ENCODE data around the gene FOXC1. TPM values are rescaled to one million over a fixed set of nuclear protein-coding genes. Genes with fewer than 3 reads are reported as not detected.

FOXC1 gene
- total RNA-seq, 4 donors from 2014 or later = 3.8 to 10.1 (median 6.7) TPM

DNA sequence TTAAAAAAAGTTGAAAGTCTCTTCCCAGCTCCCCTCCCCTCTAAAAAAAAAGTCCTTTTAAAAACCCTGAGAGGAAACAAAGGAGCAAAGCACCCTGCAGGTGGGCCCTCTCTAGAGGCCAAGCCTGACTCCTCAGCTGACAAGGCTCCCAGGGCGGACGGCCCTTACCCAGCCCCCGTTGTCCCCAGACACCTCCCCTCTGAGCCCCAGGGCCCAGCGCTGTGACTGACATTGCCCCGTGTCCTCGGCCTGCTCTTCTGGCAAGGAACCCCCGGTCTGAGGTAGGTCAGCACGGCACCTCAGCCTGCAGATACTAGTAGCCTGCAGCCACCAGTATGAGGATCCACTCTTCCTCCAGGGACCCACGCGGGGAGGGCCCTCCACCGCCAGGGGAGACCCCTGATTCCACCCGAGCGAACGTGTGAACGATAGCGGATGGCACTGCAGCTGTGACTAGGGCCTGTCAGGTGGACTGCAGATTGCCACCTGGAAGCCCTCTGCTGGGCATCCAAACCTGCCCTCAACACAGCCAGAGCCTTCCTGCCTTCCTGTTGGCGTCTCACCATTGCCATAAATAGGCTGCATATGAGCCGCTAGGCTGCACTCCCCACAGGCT, 34.2 kb downstream of the FOXC1 start:
- ATAC-seq (ENCODE audit: low FRiP score) (no peak), DNase-seq (ENCODE audit: low spot score) (no peak)
- TF ChIP-seq, protein P1, sequence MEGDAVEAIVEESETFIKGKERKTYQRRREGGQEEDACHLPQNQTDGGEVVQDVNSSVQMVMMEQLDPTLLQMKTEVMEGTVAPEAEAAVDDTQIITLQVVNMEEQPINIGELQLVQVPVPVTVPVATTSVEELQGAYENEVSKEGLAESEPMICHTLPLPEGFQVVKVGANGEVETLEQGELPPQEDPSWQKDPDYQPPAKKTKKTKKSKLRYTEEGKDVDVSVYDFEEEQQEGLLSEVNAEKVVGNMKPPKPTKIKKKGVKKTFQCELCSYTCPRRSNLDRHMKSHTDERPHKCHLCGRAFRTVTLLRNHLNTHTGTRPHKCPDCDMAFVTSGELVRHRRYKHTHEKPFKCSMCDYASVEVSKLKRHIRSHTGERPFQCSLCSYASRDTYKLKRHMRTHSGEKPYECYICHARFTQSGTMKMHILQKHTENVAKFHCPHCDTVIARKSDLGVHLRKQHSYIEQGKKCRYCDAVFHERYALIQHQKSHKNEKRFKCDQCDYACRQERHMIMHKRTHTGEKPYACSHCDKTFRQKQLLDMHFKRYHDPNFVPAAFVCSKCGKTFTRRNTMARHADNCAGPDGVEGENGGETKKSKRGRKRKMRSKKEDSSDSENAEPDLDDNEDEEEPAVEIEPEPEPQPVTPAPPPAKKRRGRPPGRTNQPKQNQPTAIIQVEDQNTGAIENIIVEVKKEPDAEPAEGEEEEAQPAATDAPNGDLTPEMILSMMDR (IDR thresholded peaks at IDR 0.05) = no peak

DNA sequence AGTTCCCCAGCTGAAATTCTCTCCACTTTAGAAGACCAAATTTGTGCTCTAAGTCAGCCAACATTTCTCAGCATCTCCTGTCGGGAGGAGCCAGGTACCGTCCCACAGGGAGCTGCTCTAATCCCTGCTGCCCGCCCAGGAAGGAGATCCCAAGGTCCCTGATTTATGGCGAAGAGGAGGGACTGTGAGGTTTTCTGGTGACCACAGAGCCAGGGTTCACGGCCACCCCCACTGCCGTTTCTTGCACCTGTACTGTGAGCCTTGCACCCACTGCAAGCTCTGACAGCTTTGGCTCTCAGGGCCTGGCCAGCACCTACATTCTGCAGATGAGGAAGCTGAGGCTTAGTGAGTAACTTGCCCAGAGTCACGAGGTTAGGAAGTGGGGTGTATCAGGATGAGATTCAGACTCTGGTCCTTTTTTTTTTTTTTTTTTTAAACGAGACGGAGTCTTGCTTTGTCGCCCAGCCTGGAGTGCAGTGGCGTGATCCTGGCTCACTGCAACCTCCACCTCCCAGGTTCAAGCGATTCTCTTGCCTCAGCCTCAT, 34.9 kb downstream of the FOXC1 start:
- TF ChIP-seq, protein P1 (IDR thresholded peaks at IDR 0.05) = no peak
- no peak for ATAC-seq (ENCODE audit: low FRiP score)

DNA sequence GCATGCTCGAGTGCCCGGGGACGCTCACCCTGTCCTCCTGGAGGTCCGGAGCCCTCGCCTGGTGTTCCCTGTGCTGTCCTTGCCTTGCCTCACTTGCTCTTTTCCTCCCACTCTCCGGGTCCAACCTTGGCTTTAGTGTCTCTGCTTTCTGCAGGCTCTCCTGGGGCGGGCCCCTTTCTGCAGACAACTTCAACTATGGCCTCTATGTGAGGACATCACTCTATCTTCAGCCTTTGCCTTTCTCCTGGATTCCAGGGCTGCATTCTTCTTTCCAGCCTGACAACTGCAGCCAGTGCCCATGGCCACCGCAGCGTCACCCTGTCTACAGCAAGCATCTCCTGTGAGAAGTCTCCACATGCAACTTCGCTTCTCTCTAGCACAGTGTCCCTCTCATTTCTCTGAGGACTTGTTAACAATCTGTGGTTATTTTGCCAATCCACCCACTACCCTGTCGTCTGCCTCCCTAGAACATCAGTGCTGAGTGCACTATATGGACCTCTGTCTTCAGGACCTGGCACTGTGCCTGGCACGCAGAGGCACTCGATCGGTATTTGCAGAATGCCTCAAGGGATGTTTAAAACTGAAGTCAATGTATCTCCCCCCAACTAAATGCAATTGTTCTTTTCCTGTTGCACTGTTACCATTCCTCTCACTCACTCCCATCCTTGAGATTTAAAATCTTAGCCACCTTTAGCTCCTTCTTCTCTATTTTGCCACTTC, 35.9 kb downstream of the FOXC1 start:
- no peak for DNase-seq (ENCODE audit: low spot score)
- TF ChIP-seq, protein P1 (IDR thresholded peaks at IDR 0.05) = no peak
- ATAC-seq (ENCODE audit: low FRiP score) = no peak

More for the DNA sequence above, 34.9 kb downstream of the FOXC1 start:
- no peak for DNase-seq (ENCODE audit: low spot score)

DNA sequence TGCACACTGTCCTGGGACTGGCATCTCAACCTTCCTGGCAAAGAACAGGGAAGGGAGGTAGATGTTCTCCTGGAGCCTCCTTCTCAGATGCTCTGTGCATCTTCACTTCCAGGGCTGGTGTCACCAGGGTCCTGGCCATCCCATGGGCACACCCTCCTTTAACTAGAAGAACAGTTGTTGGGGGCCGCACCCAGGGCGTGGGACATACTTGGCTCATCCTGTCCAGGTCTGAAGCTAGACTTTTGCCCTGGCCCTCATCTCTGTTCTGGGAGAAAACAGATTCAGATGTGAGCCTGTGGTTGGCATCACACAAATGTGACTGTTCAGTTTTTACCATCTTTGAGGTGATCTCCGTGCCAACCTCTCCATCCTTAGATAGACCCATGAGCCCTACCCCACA, 41.6 kb downstream of the FOXC1 start:
- ATAC-seq (ENCODE audit: low FRiP score) (no peak), DNase-seq (ENCODE audit: low spot score) (no peak)
- TF ChIP-seq, protein P1 (IDR thresholded peaks at IDR 0.05) = no peak

DNA sequence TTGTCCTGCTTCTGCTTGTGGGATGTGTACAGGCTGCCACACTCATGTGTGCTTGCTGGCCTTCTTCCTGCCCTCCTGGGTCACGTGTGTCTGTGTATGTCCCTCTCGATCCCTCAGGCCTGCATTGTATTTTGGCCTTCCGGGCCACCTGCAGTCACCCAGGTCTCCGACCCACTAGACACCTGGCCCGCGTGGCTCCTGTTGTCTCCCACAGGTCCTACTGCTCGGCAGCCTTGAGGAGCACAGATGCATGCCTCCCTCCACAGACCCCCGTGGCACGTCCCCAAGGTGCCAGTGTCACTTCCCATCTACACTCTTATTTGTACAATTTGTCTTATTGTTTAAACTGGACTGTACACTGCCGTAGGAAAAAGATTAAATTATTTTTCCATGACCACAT, 43.1 kb downstream of the FOXC1 start:
- DNase-seq (ENCODE audit: low spot score) = no peak
- TF ChIP-seq, protein P1 (IDR thresholded peaks at IDR 0.05) = no peak
- no peak for ATAC-seq (ENCODE audit: low FRiP score)

DNA sequence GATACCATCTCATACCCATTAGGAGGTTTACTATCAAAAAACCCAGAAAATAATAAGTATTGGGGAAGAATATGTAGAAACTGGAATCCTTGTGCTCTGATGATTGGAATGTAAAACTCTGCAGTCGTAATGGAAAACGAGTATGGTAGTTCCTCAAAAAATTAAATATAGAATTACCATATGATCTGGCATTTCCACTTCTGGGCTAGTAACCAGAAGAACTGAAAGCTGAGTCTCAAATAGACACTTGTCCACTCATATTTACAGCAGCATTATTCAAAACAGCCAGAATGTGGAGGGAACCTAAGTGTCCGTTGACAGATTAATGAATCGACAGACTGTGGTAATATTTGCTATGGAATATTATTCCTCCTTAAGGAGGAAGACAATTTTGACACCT, 44.3 kb downstream of the FOXC1 start:
- DNase-seq (ENCODE audit: low spot score) (no peak), ATAC-seq (ENCODE audit: low FRiP score) (no peak)
- TF ChIP-seq, protein P1 (IDR thresholded peaks at IDR 0.05) = no peak

Data from omental fat pad (tissue), 4 donors.